Panc1 (cell line): ENCODE results near the gene CRHR2.

Experiments used
- CTCF ChIP-seq: fragments of 450-650 bp; IDR thresholded peaks from 2 replicates; pipeline ENCODE4 v1.5.1; 2017; ENCODE audit warnings: mild to moderate bottlenecking
- REST ChIP-seq, 2 experiments: IDR thresholded peaks; 2 replicates each; pipeline ENCODE4 v1.6.1; 2011 to 2012; ENCODE audit warnings: low read depth in 2 of 2, control low read depth in 1 of 2, low read length in 1 of 2, mild to moderate bottlenecking in 1 of 2, moderate library complexity in 1 of 2; ENCODE audit not compliant: insufficient read depth in 1 of 2
- TCF7L2 ChIP-seq: IDR thresholded peaks from 2 replicates; pipeline ENCODE4 v1.6.1; 2011; ENCODE audit warnings: mild to moderate bottlenecking, low read depth, low read length, inconsistent platforms

DNA sequence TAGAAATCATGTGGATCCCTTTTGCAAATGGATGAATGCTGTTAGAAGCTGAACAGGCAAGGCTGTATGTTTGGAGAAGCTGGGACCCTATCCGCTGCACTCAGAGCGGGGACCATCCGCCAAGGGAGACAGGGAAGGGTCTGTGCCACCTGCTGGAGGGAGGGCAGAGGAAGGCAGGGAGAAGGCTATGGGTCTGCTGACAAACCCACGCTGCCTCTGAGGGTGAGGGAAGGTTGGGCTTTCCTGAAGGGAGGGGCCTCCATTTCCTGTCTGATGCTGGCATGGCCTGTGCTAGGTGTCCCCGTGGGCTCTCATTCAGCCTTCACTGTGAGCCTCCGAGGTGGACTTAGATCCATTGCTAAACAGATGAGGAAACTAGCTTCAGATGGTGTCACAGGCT lies 5.3 kb upstream of the CRHR2 start:
- TF ChIP-seq CTCF (no peak), REST (IDR thresholded peaks at IDR 0.05; ENCODE audit: insufficient read depth in 1 of 2, low read depth in 2 of 2, low read length in 1 of 2) (no peak), TCF7L2 (no peak)
